Panc1 (cell line): ENCODE results near the gene SLIT3.

Experiments used
- POLR2AphosphoS5 ChIP-seq: IDR thresholded peaks from 2 replicates; pipeline ENCODE4 v1.6.1; 2012; ENCODE audit warnings: mild to moderate bottlenecking, low read depth, low read length, moderate library complexity
- SIN3A ChIP-seq: IDR thresholded peaks from 2 replicates; pipeline ENCODE4 v1.6.1; 2012; ENCODE audit warnings: low read depth, mild to moderate bottlenecking, low read length, moderate library complexity, borderline replicate concordance; ENCODE audit not compliant: insufficient read depth
- TF ChIP-seq, protein P1 (sequence below): fragments of 450-650 bp; IDR thresholded peaks from 2 replicates; pipeline ENCODE4 v1.5.1; 2017; ENCODE audit warnings: mild to moderate bottlenecking
- TF ChIP-seq, protein P2 (sequence below), 2 experiments: IDR thresholded peaks; 2 replicates each; pipeline ENCODE4 v1.6.1; 2011 to 2012; ENCODE audit warnings: low read depth in 2 of 2, control low read depth in 1 of 2, low read length in 1 of 2, mild to moderate bottlenecking in 1 of 2, moderate library complexity in 1 of 2; ENCODE audit not compliant: insufficient read depth in 1 of 2

DNA sequence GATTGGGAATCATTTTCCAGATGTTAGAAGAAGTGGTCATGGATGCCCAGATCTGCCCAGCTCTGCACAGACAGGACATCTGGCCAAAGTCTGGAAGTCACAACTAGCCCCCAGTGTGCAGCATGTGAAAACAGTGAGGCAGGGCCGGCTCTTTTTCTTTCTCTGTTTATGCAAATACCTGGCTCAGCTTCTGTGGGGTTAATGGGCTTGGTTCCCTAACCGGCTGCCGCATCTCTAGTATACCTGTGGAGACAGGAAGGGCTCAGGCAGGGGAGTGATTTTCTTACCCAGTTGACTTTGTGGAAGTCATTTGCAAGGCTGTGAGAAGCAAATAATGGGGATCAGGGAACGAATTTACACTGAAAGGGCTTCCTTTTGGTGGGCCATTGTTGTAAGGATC lies 467.0 kb downstream of the SLIT3 start:
- TF ChIP-seq, protein P1, sequence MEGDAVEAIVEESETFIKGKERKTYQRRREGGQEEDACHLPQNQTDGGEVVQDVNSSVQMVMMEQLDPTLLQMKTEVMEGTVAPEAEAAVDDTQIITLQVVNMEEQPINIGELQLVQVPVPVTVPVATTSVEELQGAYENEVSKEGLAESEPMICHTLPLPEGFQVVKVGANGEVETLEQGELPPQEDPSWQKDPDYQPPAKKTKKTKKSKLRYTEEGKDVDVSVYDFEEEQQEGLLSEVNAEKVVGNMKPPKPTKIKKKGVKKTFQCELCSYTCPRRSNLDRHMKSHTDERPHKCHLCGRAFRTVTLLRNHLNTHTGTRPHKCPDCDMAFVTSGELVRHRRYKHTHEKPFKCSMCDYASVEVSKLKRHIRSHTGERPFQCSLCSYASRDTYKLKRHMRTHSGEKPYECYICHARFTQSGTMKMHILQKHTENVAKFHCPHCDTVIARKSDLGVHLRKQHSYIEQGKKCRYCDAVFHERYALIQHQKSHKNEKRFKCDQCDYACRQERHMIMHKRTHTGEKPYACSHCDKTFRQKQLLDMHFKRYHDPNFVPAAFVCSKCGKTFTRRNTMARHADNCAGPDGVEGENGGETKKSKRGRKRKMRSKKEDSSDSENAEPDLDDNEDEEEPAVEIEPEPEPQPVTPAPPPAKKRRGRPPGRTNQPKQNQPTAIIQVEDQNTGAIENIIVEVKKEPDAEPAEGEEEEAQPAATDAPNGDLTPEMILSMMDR, result no peak
- TF ChIP-seq POLR2AphosphoS5 (no peak), SIN3A (no peak)
- TF ChIP-seq, protein P2, sequence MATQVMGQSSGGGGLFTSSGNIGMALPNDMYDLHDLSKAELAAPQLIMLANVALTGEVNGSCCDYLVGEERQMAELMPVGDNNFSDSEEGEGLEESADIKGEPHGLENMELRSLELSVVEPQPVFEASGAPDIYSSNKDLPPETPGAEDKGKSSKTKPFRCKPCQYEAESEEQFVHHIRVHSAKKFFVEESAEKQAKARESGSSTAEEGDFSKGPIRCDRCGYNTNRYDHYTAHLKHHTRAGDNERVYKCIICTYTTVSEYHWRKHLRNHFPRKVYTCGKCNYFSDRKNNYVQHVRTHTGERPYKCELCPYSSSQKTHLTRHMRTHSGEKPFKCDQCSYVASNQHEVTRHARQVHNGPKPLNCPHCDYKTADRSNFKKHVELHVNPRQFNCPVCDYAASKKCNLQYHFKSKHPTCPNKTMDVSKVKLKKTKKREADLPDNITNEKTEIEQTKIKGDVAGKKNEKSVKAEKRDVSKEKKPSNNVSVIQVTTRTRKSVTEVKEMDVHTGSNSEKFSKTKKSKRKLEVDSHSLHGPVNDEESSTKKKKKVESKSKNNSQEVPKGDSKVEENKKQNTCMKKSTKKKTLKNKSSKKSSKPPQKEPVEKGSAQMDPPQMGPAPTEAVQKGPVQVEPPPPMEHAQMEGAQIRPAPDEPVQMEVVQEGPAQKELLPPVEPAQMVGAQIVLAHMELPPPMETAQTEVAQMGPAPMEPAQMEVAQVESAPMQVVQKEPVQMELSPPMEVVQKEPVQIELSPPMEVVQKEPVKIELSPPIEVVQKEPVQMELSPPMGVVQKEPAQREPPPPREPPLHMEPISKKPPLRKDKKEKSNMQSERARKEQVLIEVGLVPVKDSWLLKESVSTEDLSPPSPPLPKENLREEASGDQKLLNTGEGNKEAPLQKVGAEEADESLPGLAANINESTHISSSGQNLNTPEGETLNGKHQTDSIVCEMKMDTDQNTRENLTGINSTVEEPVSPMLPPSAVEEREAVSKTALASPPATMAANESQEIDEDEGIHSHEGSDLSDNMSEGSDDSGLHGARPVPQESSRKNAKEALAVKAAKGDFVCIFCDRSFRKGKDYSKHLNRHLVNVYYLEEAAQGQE (IDR thresholded peaks at IDR 0.05; ENCODE audit: insufficient read depth in 1 of 2, low read depth in 2 of 2, low read length in 1 of 2), result no peak
